ENCODE results near the gene DMD. TPM values are rescaled to one million over a fixed set of nuclear protein-coding genes. Genes with fewer than 3 reads are reported as not detected.

DMD gene
- total and polyA plus RNA-seq, 2 donors (not counting 1 experiment from before 2014, with no cell fraction given): 2.0 to 51.8 TPM

GRCh38 chrX:32026772-32027171, 1184.6 kb downstream of the DMD start:
- H3K4me3 ChIP-seq (ENCODE audit: control extremely low read depth in 1 of 5, extremely low read depth in 1 of 5, insufficient read depth in 1 of 5, low read depth in 2 of 5, low read length in 4 of 5): no peak overlapping the region
- ChIA-PET POLR2A (no interaction called here), CTCF (no interaction called here)
- H4K20me1 ChIP-seq (ENCODE audit: control insufficient read depth, insufficient read depth, low read length, poor library complexity, severe bottlenecking): no peaks in the 10 kb centered on the region
- Mint-ChIP-seq H3K4me3 (no peak overlapping the region), H3K4me1 (no peaks in the 10 kb centered on the region), H3K27ac (no peak overlapping the region), H3K27me3 (no peaks in the 10 kb centered on the region), H3K9me3 (ENCODE audit: insufficient read depth) (no peaks in the 10 kb centered on the region)
- no peaks in the 10 kb centered on the region for H3K79me2 ChIP-seq (ENCODE audit: control insufficient read depth, insufficient read depth, low read length)
- H3K27ac ChIP-seq (ENCODE audit: low read length in 2 of 2): no peak overlapping the region
- H3K9me3 ChIP-seq (ENCODE audit: control extremely low read depth in 1 of 3, control insufficient read depth in 2 of 3, insufficient read depth in 1 of 3, low read length in 2 of 3): peaks cover 0 to 2% (median 0%) of the 10 kb centered on the region in 3 donors
- H2AFZ ChIP-seq (ENCODE audit: insufficient read depth, low read depth, low read length, poor library complexity, severe bottlenecking): no peak overlapping the region
- H3K9ac ChIP-seq (ENCODE audit: low read length): no peak overlapping the region
- no peaks in the 10 kb centered on the region for H3K36me3 ChIP-seq (replicated peaks in 1 of 2; ENCODE audit: control extremely low read depth in 1 of 2, control insufficient read depth in 1 of 2, extremely low read depth in 1 of 2, insufficient read depth in 2 of 2, low read length in 1 of 2)
- no peak for TF ChIP-seq EZH2 (IDR thresholded peaks at IDR 0.05; ENCODE audit: borderline replicate concordance, insufficient read depth, low read depth, low read length, poor library complexity, severe bottlenecking)
- no peak for TF ChIP-seq CTCF (IDR thresholded peaks at IDR 0.05)
- no peak for ATAC-seq (ENCODE audit: low read depth)
- no CpG with 5 or more reads among the region's 3 CpGs for WGBS (ENCODE audit: insufficient coverage)
- no peaks in the 10 kb centered on the region for H3K27me3 ChIP-seq (replicated peaks in 1 of 4; ENCODE audit: control extremely low read depth in 1 of 4, control insufficient read depth in 3 of 4, insufficient read depth in 4 of 4, low read length in 3 of 4)
- no peak for DNase-seq
- intact Hi-C loops (cut with micrococcal nuclease): no loop called here
- no peak overlapping the region for H3K4me2 ChIP-seq (replicated peaks; ENCODE audit: low read depth, low read length, poor library complexity, severe bottlenecking)
- no peaks in the 10 kb centered on the region for H3K4me1 ChIP-seq (ENCODE audit: control insufficient read depth in 2 of 2, insufficient read depth in 2 of 2, low read length in 2 of 2)

- Mint-ChIP-seq H3K27me3 (no peaks in the 10 kb centered on the region), H3K4me1 (no peaks in the 10 kb centered on the region), H3K27ac (no peak overlapping the region), H3K9me3 (ENCODE audit: insufficient read depth) (no peaks in the 10 kb centered on the region), H3K4me3 (no peak overlapping the region)
- ChIA-PET POLR2A (interaction anchor here (0.7 kb wide), 1 partner anchor 137 kb away, joined by 3 read pairs; no protein-coding TSS in a partner anchor), CTCF (no interaction called here)
- H4K20me1 ChIP-seq (ENCODE audit: control insufficient read depth, insufficient read depth, low read length, poor library complexity, severe bottlenecking): no peaks in the 10 kb centered on the region
- H3K27me3 ChIP-seq (replicated peaks in 1 of 4; ENCODE audit: control extremely low read depth in 1 of 4, control insufficient read depth in 3 of 4, insufficient read depth in 4 of 4, low read length in 3 of 4): no peaks in the 10 kb centered on the region
- no peaks in the 10 kb centered on the region for H3K79me2 ChIP-seq (ENCODE audit: control insufficient read depth, insufficient read depth, low read length)
- ATAC-seq (ENCODE audit: low read depth) (no peak), DNase-seq (no peak)
- H3K27ac ChIP-seq (ENCODE audit: low read length in 2 of 2): no peak overlapping the region
- no peak overlapping the region for H3K4me2 ChIP-seq (replicated peaks; ENCODE audit: low read depth, low read length, poor library complexity, severe bottlenecking)
- TF ChIP-seq EZH2 (IDR thresholded peaks at IDR 0.05; ENCODE audit: borderline replicate concordance, insufficient read depth, low read depth, low read length, poor library complexity, severe bottlenecking) (no peak), CTCF (IDR thresholded peaks at IDR 0.05) (no peak)
- WGBS (ENCODE audit: insufficient coverage): 100% methylated on average over 2 of the region's 9 CpGs
- no peaks in the 10 kb centered on the region for H3K4me1 ChIP-seq (ENCODE audit: control insufficient read depth in 2 of 2, insufficient read depth in 2 of 2, low read length in 2 of 2)
- intact Hi-C loops (cut with micrococcal nuclease): no loop called here
- no peak overlapping the region for H3K4me3 ChIP-seq (ENCODE audit: control extremely low read depth in 1 of 5, extremely low read depth in 1 of 5, insufficient read depth in 1 of 5, low read depth in 2 of 5, low read length in 4 of 5)
- H3K9me3 ChIP-seq (ENCODE audit: control extremely low read depth in 1 of 3, control insufficient read depth in 2 of 3, insufficient read depth in 1 of 3, low read length in 2 of 3): peaks cover 0 to 2% (median 0%) of the 10 kb centered on the region in 3 donors
- no peak overlapping the region for H2AFZ ChIP-seq (ENCODE audit: insufficient read depth, low read depth, low read length, poor library complexity, severe bottlenecking)
- no peak overlapping the region for H3K9ac ChIP-seq (ENCODE audit: low read length)
- no peaks in the 10 kb centered on the region for H3K36me3 ChIP-seq (replicated peaks in 1 of 2; ENCODE audit: control extremely low read depth in 1 of 2, control insufficient read depth in 1 of 2, extremely low read depth in 1 of 2, insufficient read depth in 2 of 2, low read length in 1 of 2)
Measured at GRCh38 chrX:32024072-32024471, 1187.3 kb downstream of the DMD start.
